ENCODE results near the gene EIF2D. TPM values are rescaled to one million over a fixed set of nuclear protein-coding genes. Genes with fewer than 3 reads are reported as not detected.

The EIF2D gene
- total and polyA plus RNA-seq, 2 of the 13 experiments (the other 11 are each of a cell fraction or from before 2014, with no cell fraction given): 45.1 to 64.9 TPM

DNA sequence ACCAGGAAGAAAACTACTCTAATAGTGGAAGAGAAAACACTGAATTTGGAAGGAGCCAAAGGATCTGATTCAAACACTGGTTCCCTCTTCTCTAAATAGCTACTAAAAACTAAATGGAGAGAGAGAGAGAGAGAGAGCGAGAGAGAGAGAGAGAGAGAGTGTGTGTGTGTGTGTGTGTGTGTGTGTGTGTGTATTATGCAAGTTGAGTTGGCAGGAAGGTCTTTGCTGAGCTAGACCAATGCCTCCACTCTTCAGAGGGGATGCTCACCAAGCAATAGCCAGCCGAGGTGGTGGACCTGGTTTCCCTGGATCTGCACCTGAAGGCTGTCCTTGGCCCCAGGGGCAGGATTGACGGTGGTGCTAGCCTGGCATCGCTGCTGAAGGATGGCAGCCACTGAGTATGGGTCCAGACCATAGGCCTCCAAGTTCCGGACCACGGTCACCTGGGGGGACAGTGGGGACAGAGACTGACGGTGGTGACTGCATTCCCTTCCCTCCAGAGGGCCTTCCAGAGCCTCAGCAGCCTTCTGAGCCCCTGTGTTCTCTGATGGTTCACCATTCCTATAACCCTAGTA is 18.8 kb downstream of the EIF2D start:
- no peak for ATAC-seq
- Histone ChIP-seq H3K36me3 (replicated peaks in 1 of 2; ENCODE audit: control insufficient read depth in 1 of 2, insufficient read depth in 2 of 2, low read length in 2 of 2) (peaks cover 24 to 79% of the 10 kb centered on the region in 2 experiments), H3K79me2 (ENCODE audit: insufficient read depth, low read length) (no peaks in the 10 kb centered on the region), H3K9ac (ENCODE audit: insufficient read depth, low read depth, low read length) (no peak overlapping the region), H3K9me3 (ENCODE audit: low read length) (no peaks in the 10 kb centered on the region), H3K27me3 (ENCODE audit: control insufficient read depth in 1 of 2, insufficient read depth in 2 of 2, low read length in 2 of 2) (no peaks in the 10 kb centered on the region), H3K4me1 (ENCODE audit: insufficient read depth, low read length) (no peaks in the 10 kb centered on the region), H2AFZ (ENCODE audit: low read length) (no peak overlapping the region), H3K4me3 (replicated peaks in 1 of 3; ENCODE audit: insufficient read depth in 1 of 3, low read depth in 2 of 3, low read length in 3 of 3) (no peak overlapping the region), H4K20me1 (ENCODE audit: insufficient read depth, low read length) (no peaks in the 10 kb centered on the region), H3K4me2 (ENCODE audit: low read depth, low read length) (no peak overlapping the region), H3K27ac (ENCODE audit: extremely low read length, insufficient read depth, low read length) (no peak overlapping the region)
- DNase-seq (ENCODE audit: low spot score): no peak
- 96% methylated on average over 4 of the region's 7 CpGs for WGBS (ENCODE audit: low lambda C conversion rate)
- no TSS peak for BruUV-seq (replicated peaks)
- intact Hi-C loops (cut with micrococcal nuclease; ENCODE audit: unreplicated experiment) (no loop called here), in situ Hi-C loops (cut with HindIII; ENCODE audit: extremely low pct_ligation_motif_present, low pct_unique_long_range_greater_than_20kb) (no loop called here)
- TF ChIP-seq ZNF710 (CRISPR knock-in tag; IDR thresholded peaks at IDR 0.05; ENCODE audit: borderline replicate concordance) (no peak), ZSCAN29 (CRISPR knock-in tag; conservative IDR thresholded peaks at IDR 0.05) (no peak), ONECUT2 (CRISPR knock-in tag; IDR thresholded peaks at IDR 0.05) (no peak), TEAD3 (CRISPR knock-in tag; optimal IDR thresholded peaks at IDR 0.05; ENCODE audit: borderline replicate concordance) (no peak)
- CTCF ChIA-PET (ENCODE audit: low intra/inter-chr PET ratio, low total read pairs): no interaction called here
- FAIRE-seq: no peak
- POLR2A ChIA-PET: no interaction called here

- BruUV-seq (replicated peaks): no TSS peak
- no peak overlapping the region for H3K4me2 ChIP-seq (ENCODE audit: low read depth, low read length)
- in situ Hi-C loops (cut with HindIII; ENCODE audit: extremely low pct_ligation_motif_present, low pct_unique_long_range_greater_than_20kb) (no loop called here), intact Hi-C loops (cut with micrococcal nuclease; ENCODE audit: unreplicated experiment) (no loop called here)
- H3K9ac ChIP-seq (ENCODE audit: insufficient read depth, low read depth, low read length): no peak overlapping the region
- no peak overlapping the region for H3K27ac ChIP-seq (ENCODE audit: extremely low read length, insufficient read depth, low read length)
- no peak overlapping the region for H3K4me3 ChIP-seq (replicated peaks in 1 of 3; ENCODE audit: insufficient read depth in 1 of 3, low read depth in 2 of 3, low read length in 3 of 3)
- FAIRE-seq (no peak), DNase-seq (ENCODE audit: low spot score) (no peak), ATAC-seq (no peak)
- no peaks in the 10 kb centered on the region for H3K9me3 ChIP-seq (ENCODE audit: low read length)
- H3K27me3 ChIP-seq (ENCODE audit: control insufficient read depth in 1 of 2, insufficient read depth in 2 of 2, low read length in 2 of 2): no peaks in the 10 kb centered on the region
- H2AFZ ChIP-seq (ENCODE audit: low read length): no peak overlapping the region
- peaks cover 19 to 65% of the 10 kb centered on the region in 2 experiments for H3K36me3 ChIP-seq (replicated peaks in 1 of 2; ENCODE audit: control insufficient read depth in 1 of 2, insufficient read depth in 2 of 2, low read length in 2 of 2)
- no peaks in the 10 kb centered on the region for H3K4me1 ChIP-seq (ENCODE audit: insufficient read depth, low read length)
- no peaks in the 10 kb centered on the region for H4K20me1 ChIP-seq (ENCODE audit: insufficient read depth, low read length)
- CTCF ChIA-PET (ENCODE audit: low intra/inter-chr PET ratio, low total read pairs): no interaction called here
- POLR2A ChIA-PET: no interaction called here
- H3K79me2 ChIP-seq (ENCODE audit: insufficient read depth, low read length): no peaks in the 10 kb centered on the region
- WGBS (ENCODE audit: low lambda C conversion rate): 96% methylated on average over 9 of the region's 9 CpGs
- TF ChIP-seq ARID5B (CRISPR knock-in tag; IDR thresholded peaks at IDR 0.05): no peak
- no peak for TF ChIP-seq BHLHE40 (IDR thresholded peaks at IDR 0.05; ENCODE audit: low read length)
- TF ChIP-seq KDM4B (CRISPR knock-in tag; IDR thresholded peaks at IDR 0.05): no peak
- TF ChIP-seq, protein P1, sequence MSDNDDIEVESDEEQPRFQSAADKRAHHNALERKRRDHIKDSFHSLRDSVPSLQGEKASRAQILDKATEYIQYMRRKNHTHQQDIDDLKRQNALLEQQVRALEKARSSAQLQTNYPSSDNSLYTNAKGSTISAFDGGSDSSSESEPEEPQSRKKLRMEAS (IDR thresholded peaks at IDR 0.05): no peak
- no peak for TF ChIP-seq TARDBP (CRISPR knock-in tag; IDR thresholded peaks at IDR 0.05)
- TF ChIP-seq MIER3 (CRISPR knock-in tag; IDR thresholded peaks at IDR 0.05; ENCODE audit: borderline replicate concordance): no peak
- TF ChIP-seq SP4 (CRISPR knock-in tag; IDR thresholded peaks at IDR 0.05): no peak
- no peak for TF ChIP-seq ZNF530 (CRISPR knock-in tag; IDR thresholded peaks at IDR 0.05; ENCODE audit: low read depth)
- no peak for TF ChIP-seq NCOA1 (CRISPR knock-in tag; IDR thresholded peaks at IDR 0.05)
- TF ChIP-seq SP2 (CRISPR knock-in tag; IDR thresholded peaks at IDR 0.05): no peak
These were observed 20.6 kb downstream of the EIF2D start for GRCh38 chr1:206591696-206592095.
